A673 (cell line): ENCODE data around the gene ZNF319. TPM values are rescaled to one million over a fixed set of nuclear protein-coding genes. Genes with fewer than 3 reads are reported as not detected.
"Not testable (repeated sequence)": the region's sequence is repeated elsewhere in the genome, so short reads cannot be mapped to it uniquely, and the experiment has no call there.

Experiments
- BruUV-seq: library from RNA; stranded (reverse); fragments of 400-500 nt; replicated peaks from 2 replicates; lab custom pipeline; 2021; lab: Mats Ljungman, UMichigan
- CTCF ChIA-PET: fragments of 300-600 bp; sonication (Branson Sonifier 250); formaldehyde crosslinking; loops from one replicate; lab custom pipeline; 2022; ENCODE audit warnings: antibody characterized with exemption; lab: Charles Lee
- POLR2A ChIA-PET: fragments of 300-600 bp; sonication (Branson Sonifier 250); formaldehyde crosslinking; loops from one replicate; lab custom pipeline; 2022; ENCODE audit warnings: antibody characterized with exemption; ENCODE audit not compliant: low non-redundant PET; lab: Charles Lee
- DNase-seq: peaks from one replicate; pipeline ENCODE4 v3.0.0-alpha.2; 2015; ENCODE audit warnings: low spot score
- H3K27ac ChIP-seq: fragments of 200-600 bp; sonication (generic); 2 replicates; pipeline ENCODE4 v1.5.1; 2016; ENCODE audit warnings: mixed run types, low read depth, mild to moderate bottlenecking, mixed read lengths, antibody characterized with exemption, low read length; ENCODE audit not compliant: poor library complexity, severe bottlenecking
- H3K27me3 ChIP-seq: fragments of 200-600 bp; sonication (generic); replicated peaks from 2 replicates; pipeline ENCODE4 v1.6.1; 2017; ENCODE audit warnings: mixed run types, low read depth, mild to moderate bottlenecking, mixed read lengths, antibody characterized with exemption, low read length; ENCODE audit not compliant: insufficient read depth, poor library complexity
- H3K36me3 ChIP-seq: fragments of 200-600 bp; sonication (generic); 2 replicates; pipeline ENCODE4 v1.6.1; 2016; ENCODE audit warnings: mixed run types, mild to moderate bottlenecking, mixed read lengths, antibody characterized with exemption, low read length; ENCODE audit not compliant: insufficient read depth, poor library complexity, severe bottlenecking
- H3K4me1 ChIP-seq: fragments of 200-600 bp; sonication (generic); 2 replicates; pipeline ENCODE4 v1.6.1; 2017; ENCODE audit warnings: mixed run types, mild to moderate bottlenecking, mixed read lengths, antibody characterized with exemption, low read length; ENCODE audit not compliant: insufficient read depth, poor library complexity, severe bottlenecking
- H3K4me3 ChIP-seq: fragments of 200-600 bp; sonication (generic); 2 replicates; pipeline ENCODE4 v1.5.1; 2016; ENCODE audit warnings: low read depth, mixed run types, mild to moderate bottlenecking, mixed read lengths, low read length; ENCODE audit not compliant: poor library complexity, severe bottlenecking
- H3K9me3 ChIP-seq: fragments of 200-600 bp; sonication (generic); 2 replicates; pipeline ENCODE4 v1.6.1; 2016; ENCODE audit warnings: mixed run types, low read depth, mild to moderate bottlenecking, mixed read lengths, antibody characterized with exemption, low read length; ENCODE audit not compliant: poor library complexity, severe bottlenecking
- CTCF ChIP-seq: fragments of 300-800, 200-600 bp; sonication (generic); conservative IDR thresholded peaks from 2 replicates; pipeline ENCODE4 v1.5.1; 2017; ENCODE audit warnings: low read depth, mild to moderate bottlenecking, antibody characterized with exemption, low read length, moderate library complexity, mixed read lengths
- EZH2 ChIP-seq: fragments of 200-600 bp; sonication (generic); IDR thresholded peaks from 2 replicates; pipeline ENCODE4 v1.6.1; 2017; ENCODE audit warnings: borderline replicate concordance, low read depth, mild to moderate bottlenecking, mixed read lengths, antibody characterized with exemption, low read length; ENCODE audit not compliant: poor library complexity, severe bottlenecking
- intact Hi-C: fragments of 100-400 bp; cut with micrococcal nuclease; formaldehyde crosslinking; loops from one replicate; pipeline ENCODE4 v1.10.0; 2022; ENCODE audit not compliant: unreplicated experiment
- total RNA-seq: library from RNA; stranded (reverse); gene quantifications from 2 replicates; pipeline ENCODE4 v1.2.3, GENCODE V29; 2021

ZNF319 gene
- total RNA-seq, 1 experiment from 2014 or later: 12.9 TPM

- POLR2A ChIA-PET: no interaction called here
- Histone ChIP-seq H3K27me3 (no peaks in the 10 kb centered on the region), H3K27ac (peak overlapping the region; percentile 30), H3K36me3 (peaks cover 34% of the 10 kb centered on the region), H3K4me1 (peaks cover 5% of the 10 kb centered on the region), H3K4me3 (no peak overlapping the region), H3K9me3 (no peaks in the 10 kb centered on the region)
- peak; percentile 29 for DNase-seq
- CTCF ChIA-PET: no interaction called here
- no TSS peak for BruUV-seq
- no peak for TF ChIP-seq CTCF
- TF ChIP-seq EZH2: no peak
- intact Hi-C loops: loop anchor here (5.0 kb wide), 1 partner anchor 364 kb away; no protein-coding TSS in a partner anchor
These were observed 11.2 kb upstream of the ZNF319 start for GRCh38 chr16:58011652-58012051.

GRCh38 chr16:58010886-58011285 is 10.4 kb upstream of the ZNF319 start:
- no peaks in the 10 kb centered on the region for H3K27me3 ChIP-seq
- ChIA-PET POLR2A (no interaction called here), CTCF (interaction anchor here (1.7 kb wide), 1 partner anchor 10 kb away, joined by 4 read pairs; the partner anchor contains the start of gene ZNF319)
- H3K4me1 ChIP-seq: peaks cover 5% of the 10 kb centered on the region
- peaks cover 41% of the 10 kb centered on the region for H3K36me3 ChIP-seq
- no peak overlapping the region for H3K4me3 ChIP-seq
- no peaks in the 10 kb centered on the region for H3K9me3 ChIP-seq
- no TSS peak for BruUV-seq
- TF ChIP-seq EZH2 (no peak), CTCF (no peak)
- no peak overlapping the region for H3K27ac ChIP-seq
- intact Hi-C loops: loop anchor here (5.0 kb wide), 1 partner anchor 364 kb away; no protein-coding TSS in a partner anchor
- peak; percentile 65 for DNase-seq

- Histone ChIP-seq H3K4me1 (peaks cover 5% of the 10 kb centered on the region), H3K4me3 (no peak overlapping the region), H3K36me3 (peaks cover 44% of the 10 kb centered on the region), H3K27me3 (no peaks in the 10 kb centered on the region), H3K9me3 (no peaks in the 10 kb centered on the region), H3K27ac (no peak overlapping the region)
- intact Hi-C loops: loop anchor here (5.0 kb wide), 1 partner anchor 363 kb away; no protein-coding TSS in a partner anchor
- no TSS peak for BruUV-seq
- TF ChIP-seq CTCF: no peak
- no peak for TF ChIP-seq EZH2
- ChIA-PET CTCF (interaction anchor here (1.7 kb wide), 1 partner anchor 9 kb away, joined by 4 read pairs; the partner anchor contains the start of gene ZNF319), POLR2A (no interaction called here)
- DNase-seq: no peak
These were observed 9.5 kb upstream of the ZNF319 start for GRCh38 chr16:58009856-58010416.

DNA sequence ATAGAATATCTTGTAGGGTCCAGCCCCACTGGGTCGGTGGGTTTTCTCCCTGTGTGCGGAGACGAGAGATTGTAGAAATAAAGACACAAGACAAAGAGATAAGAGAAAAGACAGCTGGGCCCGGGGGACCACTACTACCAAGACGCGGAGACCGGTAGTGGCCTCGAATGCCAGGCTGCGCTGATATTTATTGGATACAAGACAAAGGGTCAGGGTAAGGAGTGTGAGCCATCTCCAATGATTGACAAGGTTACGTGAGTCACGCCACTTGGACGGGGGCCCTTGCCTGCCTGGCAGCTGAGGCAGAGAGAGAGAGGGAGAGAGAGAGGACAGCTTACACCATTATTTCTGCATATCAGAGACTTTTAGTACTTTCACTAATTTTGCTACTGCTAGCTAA is 4.3 kb upstream of the ZNF319 start:
- H3K27me3 ChIP-seq, CTCF ChIA-PET, POLR2A ChIA-PET, BruUV-seq, H3K9me3 ChIP-seq, H3K4me1 ChIP-seq, H3K4me3 ChIP-seq, H3K27ac ChIP-seq, DNase-seq: not testable (repeated sequence)
- intact Hi-C loops: loop anchor here (1.0 to 5.0 kb wide), 5 partner anchors 105 to 427 kb away; no protein-coding TSS in a partner anchor
- H3K36me3 ChIP-seq: peaks cover 23% of the 10 kb centered on the region
